IMR-90 (cell line): Measurements from ENCODE around the gene PQBP1. TPM values are rescaled to one million over a fixed set of nuclear protein-coding genes. Genes with fewer than 3 reads are reported as not detected.
A peak's percentile ranks its signal among the peaks of the same experiment; 100 is the strongest.

Experiments
- ATAC-seq: fragments of 200-7000 bp; cut with Tn5 transposase; 2 replicates; pipeline ENCODE4 v1.9.1; 2020; ENCODE audit warnings: low read depth, mild to moderate bottlenecking, moderate library complexity
- BruUV-seq: library from RNA; stranded (reverse); fragments of 400-500 nt; replicated peaks from 2 replicates; lab custom pipeline; 2021; lab: Mats Ljungman, UMichigan
- CTCF ChIA-PET: fragments of 300-600 bp; formaldehyde crosslinking; extraction: SDS; loops from one replicate; lab custom pipeline; 2021; ENCODE audit warnings: antibody characterized with exemption; lab: Yijun Ruan, JAX
- POLR2A ChIA-PET: fragments of 300-600 bp; sonication (Branson Sonifier 250); formaldehyde crosslinking; loops from one replicate; lab custom pipeline; 2022; ENCODE audit warnings: antibody characterized with exemption; ENCODE audit not compliant: unreplicated experiment; lab: Charles Lee
- DNase-seq: peaks from one replicate; pipeline ENCODE4 v3.0.0; 2013
- H2AFZ ChIP-seq: replicated peaks from 2 replicates; pipeline ENCODE3; 2013; ENCODE audit warnings: low read length, mild to moderate bottlenecking; ENCODE audit not compliant: poor library complexity
- H2AK5ac ChIP-seq: 2 replicates; pipeline ENCODE4 v1.6.1; 2013; ENCODE audit warnings: low read depth, low read length, inconsistent platforms
- H2AK9ac ChIP-seq: replicated peaks from 2 replicates; pipeline ENCODE3; 2013; ENCODE audit warnings: mild to moderate bottlenecking, low read depth, low read length, moderate library complexity; ENCODE audit not compliant: poor library complexity
- H2BK120ac ChIP-seq: 2 replicates; pipeline ENCODE4 v1.6.1; 2013; ENCODE audit warnings: low read depth, low read length, inconsistent platforms
- H2BK15ac ChIP-seq: 3 replicates; pipeline ENCODE4 v1.6.1; 2013; ENCODE audit warnings: low read depth, low read length, inconsistent platforms
- H2BK20ac ChIP-seq: 2 replicates; pipeline ENCODE4 v1.6.1; 2013; ENCODE audit warnings: low read depth, mild to moderate bottlenecking, inconsistent platforms, low read length, moderate library complexity
- H2BK5ac ChIP-seq: 2 replicates; pipeline ENCODE4 v1.6.1; 2013; ENCODE audit warnings: mild to moderate bottlenecking, low read depth, low read length, inconsistent platforms; ENCODE audit not compliant: poor library complexity, severe bottlenecking
- H3K14ac ChIP-seq: replicated peaks from 2 replicates; pipeline ENCODE4 v1.6.1; 2013; ENCODE audit warnings: low read depth, low read length, inconsistent platforms
- H3K18ac ChIP-seq: 2 replicates; pipeline ENCODE4 v1.6.1; 2013; ENCODE audit warnings: low read depth, low read length, control low read depth
- H3K23ac ChIP-seq: 2 replicates; pipeline ENCODE4 v1.6.1; 2013; ENCODE audit warnings: low read depth, low read length, inconsistent platforms
- H3K27ac ChIP-seq: 2 replicates; pipeline ENCODE4 v1.5.1; 2013; ENCODE audit warnings: mild to moderate bottlenecking, control low read depth, low read length; ENCODE audit not compliant: insufficient read depth
- H3K27me3 ChIP-seq: 2 replicates; pipeline ENCODE4 v1.6.1; 2013; ENCODE audit warnings: low read length; ENCODE audit not compliant: control insufficient read depth, insufficient read depth
- H3K36me3 ChIP-seq: 2 replicates; pipeline ENCODE4 v1.6.1; 2013; ENCODE audit warnings: low read length, mixed read lengths; ENCODE audit not compliant: control insufficient read depth, insufficient read depth
- H3K4ac ChIP-seq: 2 replicates; pipeline ENCODE4 v1.6.1; 2013; ENCODE audit warnings: low read depth, low read length, inconsistent platforms
- H3K4me1 ChIP-seq: 2 replicates; pipeline ENCODE4 v1.6.1; 2013; ENCODE audit warnings: low read length, mixed read lengths; ENCODE audit not compliant: control insufficient read depth, insufficient read depth
- H3K4me2 ChIP-seq: 2 replicates; pipeline ENCODE4 v1.6.1; 2013; ENCODE audit warnings: low read depth, mild to moderate bottlenecking, control low read depth, low read length, moderate library complexity
- H3K4me3 ChIP-seq: 2 replicates; pipeline ENCODE4 v1.5.1; 2013; ENCODE audit warnings: low read depth, mild to moderate bottlenecking, control low read depth, low read length, moderate library complexity; ENCODE audit not compliant: insufficient read depth
- H3K56ac ChIP-seq: 2 replicates; pipeline ENCODE4 v1.6.1; 2013; ENCODE audit warnings: low read length, inconsistent platforms; ENCODE audit not compliant: insufficient read depth; ENCODE audit errors: extremely low read depth
- H3K79me1 ChIP-seq, 2 experiments: 2 replicates each; pipeline ENCODE4 v1.6.1; 2013; ENCODE audit warnings: low read length in 2 of 2, inconsistent platforms in 1 of 2, low read depth in 1 of 2
- H3K9ac ChIP-seq: 2 replicates; pipeline ENCODE4 v1.6.1; 2013; ENCODE audit warnings: low read depth, low read length, control low read depth
- H3K9me1 ChIP-seq: 2 replicates; pipeline ENCODE4 v1.6.1; 2013; ENCODE audit warnings: low read length, inconsistent platforms; ENCODE audit not compliant: insufficient read depth
- H3K9me3 ChIP-seq: 2 replicates; pipeline ENCODE4 v1.6.1; 2013; ENCODE audit warnings: low read length; ENCODE audit not compliant: control insufficient read depth, insufficient read depth
- H4K20me1 ChIP-seq: 2 replicates; pipeline ENCODE4 v1.6.1; 2013; ENCODE audit warnings: low read length, inconsistent platforms; ENCODE audit not compliant: insufficient read depth
- H4K5ac ChIP-seq: 2 replicates; pipeline ENCODE4 v1.6.1; 2013; ENCODE audit warnings: mild to moderate bottlenecking, low read depth, low read length, control low read depth
- H4K8ac ChIP-seq, 2 experiments: 2 replicates each; pipeline ENCODE4 v1.6.1; 2013; ENCODE audit warnings: low read depth in 2 of 2, low read length in 2 of 2, control low read depth in 1 of 2, inconsistent platforms in 1 of 2
- H4K91ac ChIP-seq: 2 replicates; pipeline ENCODE4 v1.6.1; 2013; ENCODE audit warnings: low read depth, low read length, inconsistent platforms; ENCODE audit not compliant: insufficient read depth
- USF2 ChIP-seq: fragments of 150-350 bp; IDR thresholded peaks from 2 replicates; pipeline ENCODE4 v1.6.1; 2017; ENCODE audit warnings: mild to moderate bottlenecking, antibody characterized with exemption, low read length, low read depth
- WGBS, 2 experiments: methylation state at CpG; one replicate each; pipeline versions ENCODE4 v1.1.5 to v1.1.7; 2013; ENCODE audit warnings: missing lambda C conversion rate in 2 of 2; ENCODE audit not compliant: insufficient read length in 1 of 2; ENCODE audit errors: extremely low coverage in 2 of 2; 5-methylcytosine and 5-hydroxymethylcytosine counted together
- dilution Hi-C: fragments of 300-500 bp; cut with HindIII; formaldehyde crosslinking; loops from one replicate; pipeline ENCODE4 v1.14.3; 2018; ENCODE audit warnings: low sequenced_read_pairs; ENCODE audit not compliant: unreplicated experiment
- in situ Hi-C: fragments of 300-500 bp; cut with MboI; formaldehyde crosslinking; loops from 3 replicates; pipeline ENCODE4 v1.14.3; 2019; ENCODE audit warnings: low sequenced_read_pairs, inconsistent platforms, mixed read lengths
- intact Hi-C: fragments of 100-400 bp; cut with micrococcal nuclease; formaldehyde crosslinking; loops from 2 replicates; pipeline ENCODE4 v1.10.0; 2022
- polyA plus RNA-seq, 3 experiments: library from polyadenylated mRNA; depleted of rRNA; stranded (reverse); fragments of >200 nt; gene quantifications; 2 replicates each; pipeline ENCODE4 v1.2.3, GENCODE V29; 2012; ENCODE audit warnings: low replicate concordance in 1 of 3
- total RNA-seq: library from RNA; depleted of rRNA; stranded (reverse); fragments of >200 nt; gene quantifications from 2 replicates; pipeline ENCODE4 v1.2.3, GENCODE V29; 2012

PQBP1 gene
- total and polyA plus RNA-seq, 2 of the 4 experiments (the other 2 are of a cell fraction) = 96.4 to 120 TPM

GRCh38 chrX:48896611-48897011 is 1.1 kb upstream of the PQBP1 start:
- dilution Hi-C loops = no loop called here
- peaks cover 6 to 27% of the 10 kb centered on the region in 2 experiments for H3K79me1 ChIP-seq
- BruUV-seq = no TSS peak
- no peak for TF ChIP-seq USF2
- ChIA-PET POLR2A (no interaction called here), CTCF (no interaction called here)
- peak overlapping the region; percentile 78 for H3K4me3 ChIP-seq
- no peak overlapping the region for H3K18ac ChIP-seq
- WGBS, 2 experiments = no CpG with 5 or more reads among the region's 9 CpGs
- no peak overlapping the region for H4K91ac ChIP-seq
- H4K5ac ChIP-seq = no peak overlapping the region
- H2AK9ac ChIP-seq = no peak overlapping the region
- peak overlapping the region; percentile 6 for H2BK5ac ChIP-seq
- H3K27me3 ChIP-seq = no peaks in the 10 kb centered on the region
- DNase-seq (no peak), ATAC-seq (no peak)
- H4K20me1 ChIP-seq = peaks cover 6% of the 10 kb centered on the region; the same call in 1 of the 2 replicates
- peak overlapping the region; percentile 93 for H3K4me2 ChIP-seq
- no peak overlapping the region for H2AK5ac ChIP-seq
- peak overlapping the region; percentile 81; the same call in 1 of the 2 replicates for H3K27ac ChIP-seq
- in situ Hi-C loops = no loop called here
- peaks cover 3% of the 10 kb centered on the region for H3K36me3 ChIP-seq
- 0 out of 2 replicates have a peak, but pooled peaks cover 7% of the 10 kb centered on the region for H3K9me1 ChIP-seq
- H3K56ac ChIP-seq = peak overlapping the region; percentile 54; the same call in 1 of the 2 replicates
- no peaks in the 10 kb centered on the region for H3K9me3 ChIP-seq
- 0 out of 2 replicates have a peak, but pooled peaks cover 2% of the 10 kb centered on the region for H3K4me1 ChIP-seq
- H2BK120ac ChIP-seq = no peak overlapping the region
- intact Hi-C loops = no loop called here
- peak overlapping the region; percentile 80 for H3K9ac ChIP-seq
- H2BK15ac ChIP-seq = no peak overlapping the region
- no peak overlapping the region for H2BK20ac ChIP-seq
- H2AFZ ChIP-seq = peak overlapping the region; percentile 98
- H4K8ac ChIP-seq = peak overlapping the region in 1 of 2 experiments; percentile 27; a peak in 1 of 4 replicates
- peak overlapping the region; percentile 14 for H3K4ac ChIP-seq
- peak overlapping the region; percentile 14; the same call in 1 of the 2 replicates for H3K23ac ChIP-seq
- H3K14ac ChIP-seq = peak overlapping the region; percentile 46; the same call in 1 of the 2 replicates
